H9 (cell line): ENCODE measurements around the gene SPANXN2. TPM values are rescaled to one million over a fixed set of nuclear protein-coding genes. Genes with fewer than 3 reads are reported as not detected.

ENCODE experiments used
- DNase-seq: peaks from one replicate; pipeline ENCODE4 v3.0.0-alpha.2; 2017
- H2AFZ ChIP-seq: one replicate; pipeline ENCODE4 v1.6.1; 2013; ENCODE audit warnings: mild to moderate bottlenecking, low read length, control low read depth, moderate library complexity
- H2AK5ac ChIP-seq: 2 replicates; pipeline ENCODE4 v1.6.1; 2013; ENCODE audit warnings: low read length, control low read depth, mixed read lengths; ENCODE audit not compliant: insufficient read length
- H2BK120ac ChIP-seq: one replicate; pipeline ENCODE4 v1.6.1; 2013; ENCODE audit warnings: low read depth, mild to moderate bottlenecking, low read length, control low read depth, inconsistent platforms; ENCODE audit not compliant: poor library complexity, severe bottlenecking
- H2BK12ac ChIP-seq: 2 replicates; pipeline ENCODE4 v1.6.1; 2013; ENCODE audit warnings: low read length, control low read depth, mixed read lengths, low read depth; ENCODE audit not compliant: insufficient read length
- H2BK15ac ChIP-seq: 2 replicates; pipeline ENCODE4 v1.6.1; 2013; ENCODE audit warnings: low read depth, low read length, control low read depth
- H2BK20ac ChIP-seq: one replicate; pipeline ENCODE4 v1.6.1; 2013; ENCODE audit warnings: low read depth, mild to moderate bottlenecking, low read length, control low read depth, inconsistent platforms; ENCODE audit not compliant: poor library complexity, severe bottlenecking
- H2BK5ac ChIP-seq: 2 replicates; pipeline ENCODE4 v1.6.1; 2013; ENCODE audit warnings: low read length, control low read depth, mixed read lengths; ENCODE audit not compliant: insufficient read length
- H3K14ac ChIP-seq: 2 replicates; pipeline ENCODE4 v1.6.1; 2013; ENCODE audit warnings: low read length, control low read depth; ENCODE audit not compliant: insufficient read depth
- H3K18ac ChIP-seq: 2 replicates; pipeline ENCODE4 v1.6.1; 2013; ENCODE audit warnings: low read depth, mild to moderate bottlenecking, mixed read lengths, low read length, control low read depth; ENCODE audit not compliant: insufficient read length
- H3K23ac ChIP-seq: 2 replicates; pipeline ENCODE4 v1.6.1; 2013; ENCODE audit warnings: low read length, control low read depth, mixed read lengths, low read depth; ENCODE audit not compliant: insufficient read length
- H3K23me2 ChIP-seq: 2 replicates; pipeline ENCODE4 v1.6.1; 2013; ENCODE audit warnings: low read depth, mild to moderate bottlenecking, mixed read lengths, low read length, control low read depth; ENCODE audit not compliant: insufficient read length, poor library complexity, severe bottlenecking
- H3K27ac ChIP-seq: 2 replicates; pipeline ENCODE4 v1.5.1; 2013; ENCODE audit warnings: low read length, control low read depth, mixed read lengths, low read depth; ENCODE audit not compliant: insufficient read length
- H3K27me3 ChIP-seq: 2 replicates; pipeline ENCODE4 v1.6.1; 2013; ENCODE audit warnings: low read length, control low read depth, inconsistent platforms; ENCODE audit not compliant: insufficient read depth
- H3K4ac ChIP-seq: 2 replicates; pipeline ENCODE4 v1.6.1; 2013; ENCODE audit warnings: low read depth, mild to moderate bottlenecking, control low read depth, inconsistent platforms, low read length, moderate library complexity
- H3K4me1 ChIP-seq: 2 replicates; pipeline ENCODE4 v1.6.1; 2013; ENCODE audit warnings: low read length, control low read depth, inconsistent platforms; ENCODE audit not compliant: insufficient read depth
- H3K4me2 ChIP-seq: 2 replicates; pipeline ENCODE4 v1.6.1; 2013; ENCODE audit warnings: low read length, control low read depth, mixed read lengths; ENCODE audit not compliant: insufficient read length, insufficient read depth
- H3K56ac ChIP-seq: 2 replicates; pipeline ENCODE4 v1.6.1; 2013; ENCODE audit warnings: low read depth, mild to moderate bottlenecking, mixed read lengths, low read length, control low read depth; ENCODE audit not compliant: insufficient read length
- H3K79me1 ChIP-seq: 2 replicates; pipeline ENCODE4 v1.6.1; 2013; ENCODE audit warnings: low read depth, mild to moderate bottlenecking, moderate library complexity, low read length, control low read depth, inconsistent platforms; ENCODE audit not compliant: insufficient read depth, poor library complexity, severe bottlenecking
- H3K79me2 ChIP-seq: 2 replicates; pipeline ENCODE4 v1.6.1; 2013; ENCODE audit warnings: low read length, control low read depth, inconsistent platforms; ENCODE audit not compliant: insufficient read depth
- H3K9ac ChIP-seq: 2 replicates; pipeline ENCODE4 v1.6.1; 2013; ENCODE audit warnings: low read length, control low read depth, mixed read lengths; ENCODE audit not compliant: insufficient read length; ENCODE audit errors: extremely low read depth
- H3K9me3 ChIP-seq: one replicate; pipeline ENCODE4 v1.6.1; 2013; ENCODE audit warnings: low read depth, low read length, inconsistent platforms; ENCODE audit not compliant: control insufficient read depth
- H3T11ph ChIP-seq: one replicate; pipeline ENCODE4 v1.6.1; 2013; ENCODE audit warnings: mild to moderate bottlenecking, low read length, control low read depth, inconsistent platforms
- H4K20me1 ChIP-seq: one replicate; pipeline ENCODE4 v1.6.1; 2013; ENCODE audit not compliant: control insufficient read depth, insufficient read length, insufficient read depth
- H4K5ac ChIP-seq: 2 replicates; pipeline ENCODE4 v1.6.1; 2013; ENCODE audit warnings: low read depth, mild to moderate bottlenecking, mixed read lengths, low read length, control low read depth; ENCODE audit not compliant: insufficient read length
- H4K8ac ChIP-seq: replicated peaks from 2 replicates; pipeline ENCODE4 v1.6.1; 2013; ENCODE audit warnings: low read length, control low read depth, mixed read lengths, low read depth; ENCODE audit not compliant: insufficient read length
- H4K91ac ChIP-seq: 2 replicates; pipeline ENCODE4 v1.6.1; 2013; ENCODE audit warnings: low read depth, mild to moderate bottlenecking, moderate library complexity, mixed read lengths, low read length, control low read depth; ENCODE audit not compliant: insufficient read length
- H3K27ac Mint-ChIP-seq, 3 experiments: 2 replicates in 2 of 3; 3 replicates in 1 of 3; pipeline ENCODE4 v1.8.0; 2020 to 2021; ENCODE audit warnings: mixed read lengths in 3 of 3, mild to moderate bottlenecking in 1 of 3, moderate library complexity in 1 of 3
- H3K27me3 Mint-ChIP-seq: 2 replicates; pipeline ENCODE4 v1.8.0; 2021; ENCODE audit warnings: low read depth, mild to moderate bottlenecking, moderate library complexity, mixed read lengths
- H3K36me3 Mint-ChIP-seq, 3 experiments: 2 replicates in 2 of 3; 3 replicates in 1 of 3; pipeline ENCODE4 v1.8.0; 2020 to 2021; ENCODE audit warnings: low read depth in 3 of 3, mixed read lengths in 3 of 3; ENCODE audit not compliant: insufficient read depth in 1 of 3
- H3K4me1 Mint-ChIP-seq, 2 experiments: 2 replicates each; pipeline ENCODE4 v1.8.0; 2020; ENCODE audit warnings: mixed read lengths in 2 of 2
- H3K4me3 Mint-ChIP-seq, 2 experiments: 2 replicates in 1 of 2; 3 replicates in 1 of 2; pipeline ENCODE4 v1.8.0; 2020 to 2021; ENCODE audit warnings: mild to moderate bottlenecking in 2 of 2, mixed read lengths in 2 of 2, moderate library complexity in 1 of 2
- H3K9me3 Mint-ChIP-seq, 2 experiments: 2 replicates in 1 of 2; 3 replicates in 1 of 2; pipeline ENCODE4 v1.8.0; 2020; ENCODE audit warnings: mild to moderate bottlenecking in 2 of 2, mixed read lengths in 2 of 2, moderate library complexity in 1 of 2
- CTCF ChIP-seq: fragments of 200-600 bp; sonication (generic); conservative IDR thresholded peaks from 3 replicates; pipeline ENCODE4 v1.8.0; 2021; ENCODE audit warnings: antibody characterized with exemption, mild to moderate bottlenecking
- WGBS: extraction: QIAGEN DNeasy Blood & Tissue Kit; methylation state at CpG from one replicate; pipeline ENCODE4 v1.1.7; 2013; ENCODE audit warnings: missing lambda C conversion rate, low lambda C conversion rate, mixed read lengths; ENCODE audit not compliant: insufficient read length; ENCODE audit errors: extremely low coverage; 5-methylcytosine and 5-hydroxymethylcytosine counted together
- total RNA-seq: library from RNA; stranded (reverse); gene quantifications from 2 replicates; pipeline ENCODE4 v1.2.1, GENCODE V29; 2021

Gene SPANXN2
- total RNA-seq, 1 experiment from 2014 or later, result not detected

GRCh38 chrX:143701460-143701859, 19.1 kb downstream of the SPANXN2 start:
- Histone ChIP-seq H2BK5ac (no peak overlapping the region), H3K79me2 (no peaks in the 10 kb centered on the region), H2BK12ac (no peak overlapping the region), H4K8ac (no peak overlapping the region), H3K4me2 (no peak overlapping the region), H2BK20ac (no peak overlapping the region), H3K4ac (no peak overlapping the region), H3K9ac (no peak overlapping the region), H2AFZ (no peak overlapping the region), H3K4me1 (no peaks in the 10 kb centered on the region), H3K14ac (no peak overlapping the region), H3K27me3 (no peaks in the 10 kb centered on the region), H2AK5ac (no peak overlapping the region), H3K27ac (no peak overlapping the region), H3K56ac (no peak overlapping the region), H3K79me1 (no peaks in the 10 kb centered on the region), H3K9me3 (peaks cover 44% of the 10 kb centered on the region), H2BK15ac (no peak overlapping the region), H3T11ph (no peak overlapping the region), H3K23ac (no peak overlapping the region), H4K20me1 (no peaks in the 10 kb centered on the region), H3K18ac (no peak overlapping the region), H2BK120ac (no peak overlapping the region), H4K5ac (no peak overlapping the region), H3K23me2 (no peaks in the 10 kb centered on the region), H4K91ac (no peak overlapping the region)
- H3K27ac Mint-ChIP-seq, result no peak overlapping the region
- H3K4me1 Mint-ChIP-seq, result no peaks in the 10 kb centered on the region
- TF ChIP-seq CTCF, result no peak
- peaks cover 4 to 20% (median 14%) of the 10 kb centered on the region in 3 experiments; a peak in 5 of 7 replicates for H3K36me3 Mint-ChIP-seq
- no CpG with 5 or more reads among the region's 4 CpGs for WGBS
- peaks cover 63 to 72% of the 10 kb centered on the region in 2 experiments for H3K9me3 Mint-ChIP-seq
- no peaks in the 10 kb centered on the region for H3K27me3 Mint-ChIP-seq
- DNase-seq, result no peak
- H3K4me3 Mint-ChIP-seq, result no peak overlapping the region
